M059J (cell line): ENCODE results near the gene VIT. TPM values are rescaled to one million over a fixed set of nuclear protein-coding genes. Genes with fewer than 3 reads are reported as not detected.
"Not testable (repeated sequence)": the region's sequence is repeated elsewhere in the genome, so short reads cannot be mapped to it uniquely, and the experiment has no call there.

Experiments used
- DNase-seq: peaks from one replicate; pipeline ENCODE4 v3.0.0-alpha.2; 2012; ENCODE audit warnings: low read depth
- total RNA-seq: library from RNA; depleted of rRNA; stranded (reverse); fragments of >200 nt; shearing (Covaris generic); gene quantifications from 2 replicates; pipeline ENCODE4 v1.2.3, GENCODE V29; 2014

Gene VIT
- total RNA-seq, 1 experiment from 2014 or later: 44.7 TPM

DNA sequence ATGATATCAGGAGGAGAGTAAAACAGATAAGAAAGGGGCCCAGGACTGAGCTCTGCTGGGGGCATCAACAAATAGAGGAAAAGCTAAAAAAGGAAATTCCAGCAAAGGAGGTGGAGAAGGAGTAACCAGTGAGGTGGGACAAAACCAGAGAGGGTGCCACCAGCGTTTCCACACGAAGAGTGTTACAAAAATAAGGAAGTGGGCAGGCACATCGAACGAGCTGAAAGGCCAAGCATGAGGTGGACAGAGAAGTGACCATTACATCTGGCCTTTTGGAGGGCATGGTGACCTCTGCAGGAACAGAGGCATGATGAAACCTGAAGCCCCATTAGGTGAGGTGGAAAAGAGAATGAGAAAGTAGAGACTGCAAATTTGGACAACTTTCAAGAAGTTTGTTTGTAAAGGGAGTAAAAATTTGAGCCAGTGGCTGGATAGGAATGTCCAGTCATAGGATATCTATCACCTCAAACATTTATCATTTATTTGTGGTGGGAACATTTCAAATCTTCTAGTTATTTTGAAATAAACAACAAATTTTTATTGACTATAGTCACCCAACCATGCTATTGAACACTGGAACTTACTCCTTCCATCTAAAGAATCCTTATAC is 18.4 kb upstream of the VIT start:
- DNase-seq: peak; percentile 85

DNA sequence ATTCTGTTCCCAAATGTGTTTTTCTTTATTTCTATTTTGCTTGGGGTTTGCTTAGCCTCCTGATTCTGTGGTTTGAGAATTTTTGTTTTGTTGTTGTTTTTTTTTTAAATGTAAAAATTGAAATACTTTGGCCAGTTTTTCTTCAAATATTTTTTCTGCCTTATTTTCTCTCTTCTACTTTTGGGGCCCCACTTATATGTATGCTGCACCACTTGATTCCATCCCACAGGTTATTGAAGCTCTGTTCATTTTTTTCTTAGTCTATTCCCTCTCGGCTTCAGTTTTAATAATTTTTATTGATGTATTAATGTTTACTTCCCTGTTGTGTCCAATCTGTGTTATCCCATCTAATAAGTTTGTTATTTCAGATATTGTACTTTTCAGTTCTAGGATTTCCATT is 17.7 kb upstream of the VIT start:
- no peak for DNase-seq

- peak; percentile 60 for DNase-seq
Measured at GRCh38 chr2:36680012-36680411, 16.5 kb upstream of the VIT start.

GRCh38 chr2:36682562-36682961 is 13.9 kb upstream of the VIT start:
- DNase-seq: no peak

DNA sequence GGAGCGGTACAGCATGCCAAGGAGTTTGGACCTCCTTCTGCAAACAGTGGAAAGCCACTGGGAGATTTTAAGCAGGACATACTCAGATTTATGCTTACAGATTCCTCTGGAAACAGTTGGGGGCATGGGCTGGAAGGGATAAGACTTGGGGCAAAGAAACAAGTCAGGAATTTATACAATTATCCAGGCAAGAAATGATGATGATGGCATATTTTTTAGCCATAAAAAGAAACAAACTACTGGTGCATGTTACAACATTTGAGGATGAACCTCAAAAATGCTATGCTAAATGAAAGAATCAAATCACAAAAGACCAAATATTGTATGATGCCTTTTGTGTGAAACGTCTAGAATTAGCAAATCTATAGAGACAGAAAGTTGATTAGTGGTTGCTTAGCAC is 13.5 kb upstream of the VIT start:
- DNase-seq: no peak

- DNase-seq: not testable (repeated sequence)
Measured at GRCh38 chr2:36688291-36688690, 8.2 kb upstream of the VIT start.

DNA sequence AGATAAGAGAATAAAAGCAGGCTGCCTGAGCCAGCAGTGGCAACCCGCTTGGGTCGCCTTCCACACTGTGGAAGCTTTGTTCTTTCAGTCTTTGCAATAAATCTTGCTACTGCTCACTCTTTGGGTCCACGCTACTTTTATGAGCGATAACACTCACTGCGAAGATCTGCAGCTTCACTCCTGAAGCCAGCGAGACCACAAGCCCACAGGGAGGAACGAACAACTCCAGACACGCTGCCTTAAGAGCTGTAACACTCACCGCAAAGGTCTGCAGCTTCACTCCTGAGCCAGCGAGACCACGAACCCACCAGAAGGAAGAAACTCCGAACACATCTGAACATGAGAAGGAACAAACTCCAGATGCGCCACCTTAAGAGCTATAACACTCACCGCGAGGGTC is 7.5 kb upstream of the VIT start:
- not testable (repeated sequence) for DNase-seq

DNA sequence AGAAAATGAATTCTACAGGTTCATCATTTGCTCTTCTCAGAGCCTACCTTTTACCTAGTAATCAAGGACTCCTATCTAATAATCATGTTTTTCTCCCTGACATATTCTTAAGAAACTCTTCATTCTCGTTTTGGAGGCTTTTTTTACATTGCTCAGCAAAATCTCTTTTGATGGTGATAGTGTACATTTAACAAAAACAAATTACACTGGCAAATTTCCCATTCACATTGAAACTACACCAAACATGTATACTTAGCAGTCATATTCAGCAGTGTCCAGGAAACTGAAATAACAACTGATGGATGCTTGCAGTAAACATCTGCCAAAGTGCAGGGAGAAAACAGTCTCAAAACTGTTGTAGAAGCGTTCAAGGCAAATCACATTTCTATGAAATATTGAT is 4.4 kb upstream of the VIT start:
- DNase-seq: no peak

- no peak for DNase-seq
Measured at GRCh38 chr2:36693825-36694224, 2.7 kb upstream of the VIT start.

DNA sequence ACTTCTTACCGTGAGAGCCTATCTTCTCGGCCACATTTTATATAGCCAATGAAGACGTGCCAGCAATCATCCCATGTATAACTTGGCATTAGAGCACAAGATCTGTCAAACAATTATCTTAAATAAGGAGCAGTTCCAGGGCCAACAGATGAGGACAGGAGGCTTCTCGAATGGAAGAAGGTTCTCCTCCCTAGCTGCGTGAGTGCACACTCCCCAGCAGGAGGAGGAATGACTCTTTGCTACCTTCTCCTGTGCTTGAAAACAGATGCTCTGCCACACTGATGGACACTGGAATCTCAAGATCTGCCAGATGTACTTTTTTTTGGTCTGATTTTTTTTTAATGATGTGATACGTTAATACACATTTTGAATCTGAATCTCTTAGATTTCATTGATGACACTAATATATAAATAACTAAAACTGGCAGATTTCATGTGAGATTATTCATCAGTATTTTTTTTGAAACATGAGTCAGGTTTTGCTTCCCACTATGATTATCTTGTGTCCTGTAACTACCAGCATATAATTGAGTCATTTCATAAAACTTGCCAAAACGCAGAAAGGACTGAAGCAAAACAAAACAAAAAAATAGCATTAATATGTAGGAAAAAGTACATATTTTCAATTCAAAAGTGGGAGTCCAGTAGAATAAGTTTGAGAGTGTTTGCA is 626 bp upstream of the VIT start:
- peak; percentile 78 for DNase-seq

DNA sequence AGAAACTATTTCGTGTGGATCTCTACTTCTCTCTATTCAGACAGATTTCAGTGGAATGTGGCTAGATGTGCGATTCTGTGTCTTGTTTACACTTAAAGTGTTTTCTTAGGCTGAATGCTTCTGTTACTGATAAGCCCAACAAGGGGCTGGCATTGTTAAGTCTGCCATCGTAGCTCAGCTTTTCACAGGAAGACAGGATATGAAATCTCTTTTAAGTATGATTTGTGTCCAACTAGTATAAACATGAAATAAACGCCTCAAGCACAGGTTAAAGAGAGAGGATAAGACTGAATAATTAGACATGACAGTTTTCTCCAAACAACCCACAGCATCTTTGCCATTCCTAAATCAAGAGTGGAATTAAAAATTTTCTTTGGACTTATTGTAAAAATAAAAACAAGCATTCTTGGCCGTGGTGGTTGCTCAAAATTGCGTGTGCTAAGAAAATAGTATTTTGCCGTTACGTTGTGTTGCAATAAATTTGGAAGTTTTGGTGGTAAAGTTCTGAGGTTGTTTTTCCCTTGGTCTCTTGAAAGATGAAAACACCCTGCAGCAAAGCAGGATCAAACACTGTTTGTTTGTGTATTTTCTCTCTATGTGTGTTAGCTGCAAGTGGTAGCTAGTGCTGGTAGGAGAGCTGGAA is 1.0 kb downstream of the VIT start:
- peak; percentile 82 for DNase-seq

- DNase-seq: peak; percentile 30
Measured at GRCh38 chr2:36698993-36699392, 2.5 kb downstream of the VIT start.

- DNase-seq: no peak
Measured at GRCh38 chr2:36700311-36700710, 3.8 kb downstream of the VIT start.

DNA sequence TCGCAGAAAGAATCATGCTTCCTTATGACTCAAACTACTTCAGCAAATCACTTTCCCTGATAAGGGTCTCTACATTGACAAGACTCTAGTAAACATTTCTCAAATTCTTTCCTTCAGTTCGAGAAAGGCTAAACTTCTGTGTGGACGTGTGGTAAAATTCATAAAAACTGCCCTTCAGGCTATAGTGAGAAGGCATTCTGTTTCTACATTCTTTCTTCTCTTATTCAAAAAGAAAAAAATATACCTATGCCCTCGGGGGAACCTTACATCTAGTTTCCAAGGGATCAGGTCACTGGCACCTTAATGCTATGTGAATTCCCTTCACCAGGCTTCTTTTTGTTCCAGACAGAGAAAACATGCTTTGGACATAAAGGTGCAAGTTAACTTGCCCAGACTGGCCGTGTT is 4.9 kb downstream of the VIT start:
- peak; percentile 96 for DNase-seq

GRCh38 chr2:36701918-36702317 is 5.4 kb downstream of the VIT start:
- DNase-seq: no peak

- DNase-seq: peak; percentile 30
Measured at GRCh38 chr2:36702781-36703180, 6.3 kb downstream of the VIT start.

GRCh38 chr2:36704475-36705150 is 8.1 kb downstream of the VIT start:
- no peak for DNase-seq

DNA sequence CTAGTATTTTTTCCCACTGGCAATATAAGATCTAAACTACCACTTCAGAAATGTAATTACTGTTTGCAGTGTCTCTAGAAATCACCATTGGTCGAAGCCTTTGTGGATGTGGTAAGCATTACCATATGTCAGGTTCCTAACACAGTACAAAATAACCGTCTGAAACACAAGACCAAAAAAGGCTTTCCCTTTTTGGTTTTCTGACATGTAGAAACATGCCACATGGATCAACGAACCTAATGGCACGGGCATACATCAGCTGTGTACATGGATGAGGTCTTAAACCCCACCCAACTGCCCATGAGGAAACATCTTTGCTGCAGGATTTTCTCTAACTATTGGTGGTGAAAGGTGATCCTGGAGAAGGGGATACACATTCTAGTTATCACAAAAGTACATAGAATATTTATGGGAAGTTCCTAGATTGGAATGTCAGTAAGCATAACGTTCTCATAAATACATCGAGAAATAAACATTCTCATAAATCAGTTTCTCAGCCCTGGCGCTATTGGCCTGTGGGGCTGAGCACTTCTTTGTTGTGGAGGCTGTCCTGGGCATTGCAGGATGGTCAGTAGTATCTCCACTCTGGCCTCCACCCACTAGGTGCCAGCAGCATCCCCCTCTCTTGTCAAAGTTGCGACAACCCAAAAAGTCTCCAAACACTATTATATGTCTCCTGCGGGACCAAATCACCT is 9.0 kb downstream of the VIT start:
- DNase-seq: no peak

GRCh38 chr2:36706021-36706876 is 9.7 kb downstream of the VIT start:
- peak; percentile 50 for DNase-seq

DNA sequence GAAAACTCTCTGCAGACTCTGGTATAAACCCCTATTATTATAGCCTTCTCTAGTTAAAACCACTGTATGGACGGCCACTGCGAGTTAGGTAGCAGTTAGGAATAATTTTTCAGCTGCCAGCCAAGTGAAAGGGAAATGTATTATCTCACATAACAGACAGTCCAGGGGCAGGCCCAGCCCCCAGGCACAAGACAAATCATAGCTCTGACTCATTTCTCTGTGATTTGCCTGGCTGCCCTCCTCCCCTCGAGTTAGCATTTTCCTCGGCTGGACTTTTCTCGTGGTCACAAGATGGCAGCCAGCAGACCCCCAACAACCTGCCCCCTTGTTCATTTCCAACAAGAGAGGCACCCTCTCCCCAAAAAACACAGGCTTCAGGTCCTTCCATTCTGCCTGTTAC is 10.5 kb downstream of the VIT start:
- DNase-seq: peak; percentile 91
